SK-N-SH (cell line): Measurements from ENCODE around the gene AIMP2. TPM values are rescaled to one million over a fixed set of nuclear protein-coding genes. Genes with fewer than 3 reads are reported as not detected.
A peak's percentile ranks its signal among the peaks of the same experiment; 100 is the strongest.
"Not testable (repeated sequence)": the region's sequence is repeated elsewhere in the genome, so short reads cannot be mapped to it uniquely, and the experiment has no call there.

Experiments used
- CTCF ChIA-PET: fragments of 300-600, 350-600 bp; formaldehyde crosslinking; extraction: SDS; loops from one replicate; lab custom pipeline; 2021; lab: Yijun Ruan, JAX
- POLR2A ChIA-PET: fragments of 350-600 bp; sonication (Branson Sonifier 250); formaldehyde crosslinking; extraction: SDS; loops from one replicate; lab custom pipeline; 2020; ENCODE audit warnings: antibody characterized with exemption, inconsistent platforms; lab: Yijun Ruan, JAX
- DNase-seq: peaks from one replicate; pipeline ENCODE4 v3.0.0; 2012
- H2AFZ ChIP-seq: fragments of 200-600 bp; sonication (generic); 2 replicates; pipeline ENCODE4 v1.8.1; 2016; ENCODE audit warnings: antibody characterized with exemption, mild to moderate bottlenecking, low read depth
- H3F3A ChIP-seq: fragments of 200-600 bp; sonication (generic); replicated peaks from 2 replicates; pipeline ENCODE3; 2016; ENCODE audit warnings: antibody characterized with exemption, mild to moderate bottlenecking; ENCODE audit not compliant: insufficient read depth
- H3K27ac ChIP-seq, 2 experiments: fragments of 200-500 bp in 1 of 2; fragments of 200-600 bp in 1 of 2; sonication (Bioruptor generic) in 1 of 2; sonication (generic), shearing (Covaris generic) in 1 of 2; 2 replicates each; pipeline versions ENCODE4 v1.5.1 to v1.6.1; 2014 to 2016; ENCODE audit warnings: low read depth in 2 of 2, inconsistent platforms in 1 of 2, low read length in 1 of 2, mild to moderate bottlenecking in 1 of 2, mixed read lengths in 1 of 2
- H3K27me3 ChIP-seq: fragments of 200-600 bp; sonication (generic), shearing (Covaris generic); 2 replicates; pipeline ENCODE4 v1.6.1; 2016; ENCODE audit warnings: mixed run types; ENCODE audit not compliant: insufficient read depth
- H3K36me3 ChIP-seq, 2 experiments: fragments of 200-500 bp in 1 of 2; fragments of 200-600 bp in 1 of 2; sonication (Bioruptor generic) in 1 of 2; sonication (generic) in 1 of 2; replicated peaks in 1 of 2; 2 replicates each; pipeline versions ENCODE3 to v1.5.1; 2014 to 2016; ENCODE audit warnings: low read length in 1 of 2, mild to moderate bottlenecking in 1 of 2; ENCODE audit not compliant: insufficient read depth in 2 of 2, control insufficient read depth in 1 of 2
- H3K4me1 ChIP-seq, 2 experiments: fragments of 200-500 bp in 1 of 2; fragments of 200-600 bp in 1 of 2; sonication (Bioruptor generic) in 1 of 2; sonication (generic), shearing (Covaris generic) in 1 of 2; 2 replicates each; pipeline versions ENCODE4 v1.5.1 to v1.6.1; 2014 to 2016; ENCODE audit warnings: low read depth in 1 of 2, low read length in 1 of 2, mixed run types in 1 of 2; ENCODE audit not compliant: insufficient read depth in 2 of 2, control insufficient read depth in 1 of 2
- H3K4me2 ChIP-seq: fragments of 200-600 bp; sonication (generic), shearing (Covaris generic); 2 replicates; pipeline ENCODE4 v1.6.1; 2017; ENCODE audit warnings: mixed run types
- H3K4me3 ChIP-seq, 2 experiments: fragments of 200-500 bp in 1 of 2; fragments of 200-600 bp in 1 of 2; sonication (Bioruptor generic) in 1 of 2; sonication (generic), shearing (Covaris generic) in 1 of 2; 2 replicates each; pipeline versions ENCODE4 v1.5.1 to v1.8.1; 2014 to 2016; ENCODE audit warnings: low read depth in 2 of 2, inconsistent platforms in 1 of 2, low read length in 1 of 2, mild to moderate bottlenecking in 1 of 2, mixed read lengths in 1 of 2, moderate library complexity in 1 of 2
- H3K79me2 ChIP-seq: fragments of 200-600 bp; sonication (generic); 2 replicates; pipeline ENCODE4 v1.8.1; 2017; ENCODE audit warnings: mild to moderate bottlenecking; ENCODE audit not compliant: insufficient read depth
- H3K9ac ChIP-seq: fragments of 200-600 bp; sonication (generic); 2 replicates; pipeline ENCODE4 v1.6.1; 2017; ENCODE audit warnings: mixed run types
- H3K9me2 ChIP-seq: fragments of 200-600 bp; sonication (generic); 2 replicates; pipeline ENCODE4 v1.6.1; 2017; ENCODE audit warnings: mixed run types
- H3K9me3 ChIP-seq: fragments of 200-600 bp; sonication (generic); 2 replicates; pipeline ENCODE4 v1.6.1; 2017; ENCODE audit warnings: mixed run types, mild to moderate bottlenecking, moderate library complexity
- H4K20me1 ChIP-seq: fragments of 200-600 bp; sonication (generic); 2 replicates; pipeline ENCODE4 v1.6.1; 2017; ENCODE audit warnings: mild to moderate bottlenecking, mixed run types; ENCODE audit not compliant: insufficient read depth
- EP300 ChIP-seq, 2 experiments: IDR thresholded peaks; 2 replicates each; pipeline versions ENCODE4 v1.4.0 to v1.6.1; 2012; ENCODE audit warnings: borderline replicate concordance in 1 of 2, low read depth in 1 of 2, low read length in 1 of 2
- EZH2phosphoT487 ChIP-seq: fragments of 200-600 bp; sonication (generic); IDR thresholded peaks from 2 replicates; pipeline ENCODE4 v1.6.1; 2017; ENCODE audit warnings: low read depth, mixed run types, mild to moderate bottlenecking, antibody characterized with exemption, moderate library complexity, borderline replicate concordance
- FOXJ3 ChIP-seq: sonication (generic); formaldehyde crosslinking; IDR thresholded peaks from 2 replicates; pipeline ENCODE4 v1.5.1; 2020; ENCODE audit warnings: mild to moderate bottlenecking, missing genetic modification reagents
- FOXM1 ChIP-seq: IDR thresholded peaks from 2 replicates; pipeline ENCODE4 v1.4.0; 2012; ENCODE audit warnings: low read depth, mild to moderate bottlenecking
- GABPA ChIP-seq: IDR thresholded peaks from 2 replicates; pipeline ENCODE4 v1.4.0; 2012; ENCODE audit warnings: low read depth, mild to moderate bottlenecking
- MXI1 ChIP-seq: IDR thresholded peaks from 2 replicates; pipeline ENCODE4 v1.6.1; 2012; ENCODE audit warnings: mild to moderate bottlenecking, low read depth, low read length, improper control_type of control experiment
- NRF1 ChIP-seq: IDR thresholded peaks from 2 replicates; pipeline ENCODE4 v1.6.1; 2012; ENCODE audit warnings: low read depth, mild to moderate bottlenecking, low read length
- POLR2AphosphoS5 ChIP-seq: IDR thresholded peaks from 2 replicates; pipeline ENCODE4 v1.6.1; 2012; ENCODE audit warnings: low read depth, low read length
- RAD21 ChIP-seq: IDR thresholded peaks from 2 replicates; pipeline ENCODE4 v1.6.1; 2012; ENCODE audit warnings: mild to moderate bottlenecking, low read length
- RXRA ChIP-seq: IDR thresholded peaks from 2 replicates; pipeline ENCODE4 v1.4.0; 2012; ENCODE audit warnings: low read depth, mild to moderate bottlenecking, borderline replicate concordance
- TCF12 ChIP-seq: IDR thresholded peaks from 2 replicates; pipeline ENCODE4 v1.4.0; 2012
- TEAD4 ChIP-seq: IDR thresholded peaks from 2 replicates; pipeline ENCODE4 v1.4.0; 2012; ENCODE audit warnings: mild to moderate bottlenecking, borderline replicate concordance; ENCODE audit not compliant: insufficient read depth
- YY1 ChIP-seq: IDR thresholded peaks from 2 replicates; pipeline ENCODE4 v1.4.0; 2012; ENCODE audit warnings: low read depth, mild to moderate bottlenecking
- WGBS: methylation state at CpG from one replicate; pipeline ENCODE4 v1.1.6; 2017; ENCODE audit warnings: low lambda C conversion rate; 5-methylcytosine and 5-hydroxymethylcytosine counted together
- polyA plus RNA-seq, 3 experiments: library from polyadenylated mRNA; depleted of rRNA; stranded (reverse); fragments of >200 nt; gene quantifications; 2 replicates each; pipeline ENCODE4 v1.2.3, GENCODE V29; 2012
- TF ChIP-seq, protein P1 (sequence below): IDR thresholded peaks from 2 replicates; pipeline ENCODE4 v1.4.0; 2012; ENCODE audit warnings: low read depth, borderline replicate concordance
- TF ChIP-seq, protein P2 (sequence below): IDR thresholded peaks from 2 replicates; pipeline ENCODE4 v1.4.0; 2012; ENCODE audit warnings: low read depth

The AIMP2 gene
- polyA plus RNA-seq, 1 of the 3 experiments (the other 2 are of a cell fraction), result 104 TPM

DNA sequence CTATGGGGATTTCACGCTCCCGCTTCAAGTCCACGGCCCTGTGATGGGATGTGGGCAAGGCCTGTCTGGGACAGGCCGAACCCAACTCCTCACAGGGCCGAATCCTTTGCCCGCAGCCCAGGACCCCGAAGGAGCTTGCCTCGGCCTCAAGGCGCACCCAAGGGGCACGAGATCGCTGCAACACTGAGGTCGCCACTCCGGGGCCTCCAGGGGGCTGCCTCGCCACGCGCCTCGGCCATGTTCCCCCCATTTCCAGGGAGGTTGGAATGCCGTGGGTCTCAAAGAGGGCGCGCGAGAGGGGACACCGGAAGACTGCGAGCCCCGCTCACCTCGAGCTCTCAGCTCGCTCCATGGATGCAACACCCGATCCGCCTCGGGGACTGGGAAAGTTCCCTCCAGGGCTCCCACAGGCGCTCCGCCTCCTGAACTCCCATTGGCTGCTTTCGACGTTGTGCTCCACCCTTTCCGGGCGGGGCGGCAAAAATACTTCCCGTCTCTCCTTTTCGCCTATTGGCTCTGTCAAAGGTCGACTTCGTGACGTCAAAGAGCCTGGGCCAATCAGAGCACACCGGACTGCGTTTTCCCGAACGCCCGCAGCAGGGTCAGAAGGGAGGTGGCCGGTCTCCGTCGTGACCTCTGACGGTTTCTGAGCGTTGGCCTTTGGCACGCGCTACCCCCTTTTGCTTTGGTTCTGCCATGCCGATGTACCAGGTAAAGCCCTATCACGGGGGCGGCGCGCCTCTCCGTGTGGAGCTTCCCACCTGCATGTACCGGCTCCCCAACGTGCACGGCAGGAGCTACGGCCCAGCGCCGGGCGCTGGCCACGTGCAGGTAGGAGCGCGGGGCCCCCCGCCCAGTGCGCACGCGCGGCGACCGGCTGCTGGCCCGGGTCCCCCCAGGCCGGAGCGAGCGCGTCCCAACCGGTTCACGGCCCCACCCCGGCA lies at the start of gene AIMP2, which contains the start of gene PMS2 (continued):
- TF ChIP-seq, protein P1, sequence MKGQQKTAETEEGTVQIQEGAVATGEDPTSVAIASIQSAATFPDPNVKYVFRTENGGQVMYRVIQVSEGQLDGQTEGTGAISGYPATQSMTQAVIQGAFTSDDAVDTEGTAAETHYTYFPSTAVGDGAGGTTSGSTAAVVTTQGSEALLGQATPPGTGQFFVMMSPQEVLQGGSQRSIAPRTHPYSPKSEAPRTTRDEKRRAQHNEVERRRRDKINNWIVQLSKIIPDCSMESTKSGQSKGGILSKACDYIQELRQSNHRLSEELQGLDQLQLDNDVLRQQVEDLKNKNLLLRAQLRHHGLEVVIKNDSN, result peak; percentile 73
- TF ChIP-seq FOXJ3 (CRISPR knock-in tag) (no peak), POLR2AphosphoS5 (peak; percentile 96), EZH2phosphoT487 (no peak), RAD21 (peak; percentile 24; the same call in 1 of the 2 replicates), TCF12 (0 out of 2 replicates have a peak, but pooled peaks have one; percentile 13), RXRA (no peak), YY1 (peak; percentile 76), NRF1 (peak; percentile 83), TEAD4 (no peak), EP300 (IDR thresholded peaks at IDR 0.05; ENCODE audit: borderline replicate concordance in 1 of 2, low read depth in 1 of 2, low read length in 1 of 2) (no peak), MXI1 (peak; percentile 99), GABPA (peak; percentile 88), FOXM1 (peak; percentile 29; the same call in 1 of the 2 replicates)
- TF ChIP-seq, protein P2, sequence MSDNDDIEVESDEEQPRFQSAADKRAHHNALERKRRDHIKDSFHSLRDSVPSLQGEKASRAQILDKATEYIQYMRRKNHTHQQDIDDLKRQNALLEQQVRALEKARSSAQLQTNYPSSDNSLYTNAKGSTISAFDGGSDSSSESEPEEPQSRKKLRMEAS, result peak; percentile 99

DNA sequence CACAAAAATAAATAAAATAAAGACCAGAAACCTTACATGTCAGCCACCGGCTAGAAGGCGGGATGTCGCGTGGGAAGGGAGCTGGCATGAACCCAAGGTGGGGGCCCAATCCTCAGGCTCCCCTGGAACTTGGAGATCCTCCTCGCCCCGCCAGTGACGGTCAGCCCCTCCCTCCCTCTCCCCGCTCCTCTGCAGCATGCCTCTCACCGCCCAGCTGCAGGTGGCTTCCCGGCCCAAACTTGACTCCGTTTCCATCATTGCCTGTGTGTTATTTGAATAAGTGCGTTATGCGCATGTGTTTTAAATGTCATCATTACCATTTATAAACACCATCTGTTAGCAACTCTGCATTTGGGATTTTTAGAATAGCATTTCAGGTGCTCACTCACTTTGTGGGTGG lies 45.9 kb upstream of the AIMP2 start:
- H3K27ac ChIP-seq, POLR2A ChIA-PET, H3K9me2 ChIP-seq, H3K4me2 ChIP-seq, H3K9ac ChIP-seq, H3K79me2 ChIP-seq, H2AFZ ChIP-seq, H3K9me3 ChIP-seq, H3K4me1 ChIP-seq, H4K20me1 ChIP-seq, CTCF ChIA-PET, H3K36me3 ChIP-seq, H3K27me3 ChIP-seq, H3F3A ChIP-seq, DNase-seq, H3K4me3 ChIP-seq: not testable (repeated sequence)
- 82% methylated on average over 5 of the region's 13 CpGs for WGBS

DNA sequence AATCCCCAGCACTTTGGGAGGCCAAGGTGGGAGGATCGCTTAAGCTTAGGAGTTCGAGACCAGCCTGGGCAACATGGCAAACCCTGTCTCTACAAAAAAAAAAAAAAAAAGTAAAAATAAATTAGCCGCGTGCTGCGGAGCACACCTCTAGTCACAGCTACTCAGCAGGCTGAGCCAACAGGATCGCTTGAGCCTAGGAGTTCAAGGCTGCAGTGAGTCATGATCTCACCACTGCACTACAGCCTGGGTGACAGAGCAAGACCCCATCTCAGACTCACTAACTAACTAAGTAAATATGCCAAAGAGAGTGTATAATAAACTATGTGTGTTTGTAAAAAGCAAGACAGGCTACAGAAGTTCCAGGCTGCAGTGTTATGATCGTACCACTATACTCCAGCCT lies 45.3 kb upstream of the AIMP2 start:
- H3K4me3 ChIP-seq, H4K20me1 ChIP-seq, CTCF ChIA-PET, H3K36me3 ChIP-seq, H3K27ac ChIP-seq, DNase-seq, H3F3A ChIP-seq, H3K4me1 ChIP-seq, POLR2A ChIA-PET, H2AFZ ChIP-seq, H3K79me2 ChIP-seq, H3K9me2 ChIP-seq, H3K9ac ChIP-seq, H3K9me3 ChIP-seq, H3K27me3 ChIP-seq, H3K4me2 ChIP-seq: not testable (repeated sequence)
- 83% methylated on average over 4 of the region's 7 CpGs for WGBS

DNA sequence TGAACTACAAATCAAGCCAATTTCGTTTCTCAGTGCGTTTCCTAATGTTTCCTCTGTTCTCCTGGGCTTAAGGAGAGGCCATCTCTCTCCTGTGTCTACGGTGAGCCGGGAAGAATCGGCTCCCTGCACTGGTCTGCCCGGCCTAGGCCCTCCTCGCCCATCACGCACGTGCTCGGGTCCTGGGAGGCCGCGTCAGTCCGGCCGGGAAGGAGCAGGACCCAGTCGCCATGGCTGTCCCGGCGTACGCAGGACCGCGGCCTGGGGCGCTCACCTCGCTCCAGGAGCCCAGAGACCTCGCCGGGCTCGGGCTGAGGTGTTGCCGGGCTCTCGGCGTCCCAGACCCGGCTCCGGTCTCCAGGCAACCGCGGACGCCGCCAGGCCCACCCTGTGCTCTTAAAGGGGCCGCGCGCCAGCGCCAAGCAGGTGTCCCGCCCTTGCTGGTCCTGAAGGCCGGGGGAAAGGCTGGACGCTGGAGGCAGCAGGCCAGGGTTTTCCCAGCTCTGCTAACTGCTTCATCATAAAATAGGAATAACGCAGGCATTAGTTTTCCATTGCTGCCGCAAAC lies 38.6 kb upstream of the AIMP2 start, which contains the start of gene RSPH10B:
Gene RSPH10B, minus strand, starts transcription at position 343 of the 565 bp plus-strand sequence. CDS start 3,573 bp downstream, outside the sequence.
- POLR2A ChIA-PET, H3K27me3 ChIP-seq, H3K4me2 ChIP-seq, DNase-seq, H3K9ac ChIP-seq, H3K9me2 ChIP-seq, CTCF ChIA-PET, H3K36me3 ChIP-seq, H3K9me3 ChIP-seq, H2AFZ ChIP-seq, H3F3A ChIP-seq, H3K4me3 ChIP-seq, H3K27ac ChIP-seq, H3K79me2 ChIP-seq, H4K20me1 ChIP-seq, H3K4me1 ChIP-seq: not testable (repeated sequence)
- 69% methylated on average over 10 of the region's 43 CpGs for WGBS

DNA sequence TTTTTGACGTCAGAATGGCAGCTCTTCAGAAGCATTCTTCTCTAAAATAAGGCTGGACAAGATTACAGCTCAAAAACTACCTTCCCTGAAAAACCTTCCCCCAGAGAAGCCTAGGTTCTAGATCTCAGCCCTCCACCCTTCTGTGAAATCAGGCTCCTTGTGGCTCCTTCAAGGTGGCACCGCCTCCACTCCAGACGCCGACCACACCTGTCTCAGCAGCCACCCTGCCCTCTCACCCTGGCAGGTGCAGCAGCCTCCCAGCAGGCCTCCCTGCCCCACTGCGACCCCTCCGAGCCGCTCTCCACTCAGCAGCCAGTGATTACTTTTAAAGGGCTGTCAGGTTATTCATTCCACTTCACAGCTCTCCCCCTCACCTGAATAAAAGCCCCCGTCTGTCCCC lies 35.5 kb upstream of the AIMP2 start:
- H3F3A ChIP-seq, H2AFZ ChIP-seq, H3K4me1 ChIP-seq, DNase-seq, H3K9me2 ChIP-seq, H3K4me3 ChIP-seq, CTCF ChIA-PET, H4K20me1 ChIP-seq, H3K9ac ChIP-seq, H3K79me2 ChIP-seq, H3K4me2 ChIP-seq, H3K27ac ChIP-seq, H3K9me3 ChIP-seq, POLR2A ChIA-PET, H3K27me3 ChIP-seq: not testable (repeated sequence)
- peaks cover 0 to 10% of the 10 kb centered on the region in 2 experiments for H3K36me3 ChIP-seq
- WGBS, result no CpG with 5 or more reads among the region's 8 CpGs
